Stimulated activated effector memory CD8-positive, alpha-beta T cell treated with anti-CD3 and anti-CD28 coated beads, Interleukin-12 subunit alpha, Interleukin-12 subunit beta, amount 100 ng/mL, for 72 hours (primary cell): ENCODE data around the gene KAT6B.

Experiments used
- ATAC-seq: fragments of 150-1000 bp; cut with Tn5 transposase; 2 replicates; pipeline ENCODE4 v1.10.0; 2021
- DNase-seq, 2 donors: peaks; one replicate each; pipeline ENCODE4 v3.0.0; 2021 to 2022; ENCODE audit warnings: low spot score in 2 of 2
- H3K27ac Mint-ChIP-seq: one replicate; pipeline ENCODE4 v1.8.0; 2022; ENCODE audit warnings: mild to moderate bottlenecking, mixed read lengths
- H3K36me3 Mint-ChIP-seq: one replicate; pipeline ENCODE4 v1.8.0; 2022; ENCODE audit warnings: mild to moderate bottlenecking, mixed read lengths
- H3K4me1 Mint-ChIP-seq: one replicate; pipeline ENCODE4 v1.8.0; 2022; ENCODE audit warnings: mixed read lengths
- H3K4me3 Mint-ChIP-seq: one replicate; pipeline ENCODE4 v1.8.0; 2022; ENCODE audit warnings: mild to moderate bottlenecking, mixed read lengths
- H3K9me3 Mint-ChIP-seq: one replicate; pipeline ENCODE4 v1.8.0; 2022; ENCODE audit warnings: mixed read lengths

The KAT6B gene

DNA sequence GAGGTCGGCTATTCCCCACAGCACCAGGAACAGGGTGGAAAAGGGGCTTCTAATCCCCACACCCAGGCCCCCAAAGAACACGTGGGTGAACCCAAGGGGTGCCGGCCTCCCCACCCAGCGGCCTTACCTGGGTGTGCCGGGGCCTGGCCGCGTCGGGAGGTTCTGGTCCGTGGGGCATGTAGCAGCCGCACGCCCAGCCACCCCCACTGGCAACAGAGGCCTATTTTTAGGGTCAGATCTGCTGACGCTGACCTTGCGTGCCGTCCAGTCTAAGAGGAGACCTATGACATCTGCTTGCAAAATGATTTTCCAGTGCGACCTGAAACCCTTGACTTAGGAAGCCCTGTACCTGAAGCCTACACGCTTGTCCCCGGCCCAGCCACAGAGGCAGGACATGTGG lies 247.0 kb downstream of the KAT6B start:
- no peak for DNase-seq
- ATAC-seq, result no peak
- Mint-ChIP-seq H3K36me3 (no peaks in the 10 kb centered on the region), H3K9me3 (no peaks in the 10 kb centered on the region), H3K4me1 (peaks cover 22% of the 10 kb centered on the region), H3K4me3 (no peak overlapping the region), H3K27ac (no peak overlapping the region)

DNA sequence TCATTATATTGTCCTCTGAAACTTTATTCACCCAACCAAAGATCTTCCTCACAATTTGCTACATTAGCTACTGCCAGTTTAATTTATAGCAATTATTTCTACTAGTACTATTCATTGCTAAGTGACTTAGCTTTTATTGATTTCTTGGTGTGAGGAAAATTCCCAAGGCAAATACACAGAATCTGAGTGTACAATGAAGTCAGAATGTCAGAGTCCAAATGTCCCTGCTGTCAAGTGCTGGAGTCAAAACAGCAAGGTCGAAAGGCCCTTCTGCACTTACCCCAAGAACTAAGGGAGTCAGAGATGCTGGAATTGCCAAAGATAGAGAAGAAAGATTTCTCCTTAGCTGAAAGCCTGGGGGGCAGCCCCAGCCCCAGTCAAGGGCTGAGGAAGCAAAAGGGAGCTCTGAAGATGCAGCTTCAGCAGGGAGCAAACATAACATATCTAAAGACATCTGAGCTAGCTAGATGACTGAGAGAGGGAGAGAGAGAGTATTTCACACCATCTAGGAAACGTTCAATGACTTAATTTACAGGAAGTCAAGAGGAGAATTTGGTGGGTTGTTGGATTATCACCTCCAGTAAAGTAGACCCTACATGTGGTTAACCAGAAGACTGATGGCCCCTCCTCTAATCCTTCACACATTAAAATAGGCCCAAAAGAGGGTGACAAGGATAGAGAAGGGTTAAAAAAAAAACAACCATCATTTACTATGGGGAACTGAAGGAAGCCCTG lies 248.5 kb downstream of the KAT6B start:
- H3K27ac Mint-ChIP-seq, result no peak overlapping the region
- DNase-seq (no peak), ATAC-seq (no peak)
- no peaks in the 10 kb centered on the region for H3K9me3 Mint-ChIP-seq
- H3K4me1 Mint-ChIP-seq, result peaks cover 18% of the 10 kb centered on the region
- H3K36me3 Mint-ChIP-seq, result no peaks in the 10 kb centered on the region
- no peak overlapping the region for H3K4me3 Mint-ChIP-seq

DNA sequence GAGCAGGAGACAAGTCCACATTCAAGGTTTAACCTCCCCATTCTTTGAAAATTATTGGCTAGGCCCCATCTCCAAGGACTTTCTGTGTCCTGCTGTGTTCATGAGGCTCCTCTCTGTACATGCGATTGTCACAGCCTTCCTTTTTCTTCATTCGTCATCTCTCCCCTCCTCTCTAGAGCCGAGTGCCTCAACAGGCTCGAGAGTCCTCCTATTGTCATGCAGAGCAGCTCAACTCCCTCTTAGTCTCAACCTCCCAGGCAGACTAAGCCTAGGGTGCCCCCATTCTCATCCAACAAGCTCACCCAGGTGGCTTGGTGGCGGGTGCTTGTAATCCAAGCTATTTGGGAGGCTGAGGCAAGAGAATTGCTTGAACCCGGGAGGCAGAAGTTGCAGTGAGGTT lies 249.9 kb downstream of the KAT6B start:
- no peak overlapping the region for H3K27ac Mint-ChIP-seq
- peaks cover 3% of the 10 kb centered on the region for H3K9me3 Mint-ChIP-seq
- no peak overlapping the region for H3K4me3 Mint-ChIP-seq
- H3K36me3 Mint-ChIP-seq, result no peaks in the 10 kb centered on the region
- peaks cover 10% of the 10 kb centered on the region for H3K4me1 Mint-ChIP-seq
- DNase-seq (no peak), ATAC-seq (no peak)

DNA sequence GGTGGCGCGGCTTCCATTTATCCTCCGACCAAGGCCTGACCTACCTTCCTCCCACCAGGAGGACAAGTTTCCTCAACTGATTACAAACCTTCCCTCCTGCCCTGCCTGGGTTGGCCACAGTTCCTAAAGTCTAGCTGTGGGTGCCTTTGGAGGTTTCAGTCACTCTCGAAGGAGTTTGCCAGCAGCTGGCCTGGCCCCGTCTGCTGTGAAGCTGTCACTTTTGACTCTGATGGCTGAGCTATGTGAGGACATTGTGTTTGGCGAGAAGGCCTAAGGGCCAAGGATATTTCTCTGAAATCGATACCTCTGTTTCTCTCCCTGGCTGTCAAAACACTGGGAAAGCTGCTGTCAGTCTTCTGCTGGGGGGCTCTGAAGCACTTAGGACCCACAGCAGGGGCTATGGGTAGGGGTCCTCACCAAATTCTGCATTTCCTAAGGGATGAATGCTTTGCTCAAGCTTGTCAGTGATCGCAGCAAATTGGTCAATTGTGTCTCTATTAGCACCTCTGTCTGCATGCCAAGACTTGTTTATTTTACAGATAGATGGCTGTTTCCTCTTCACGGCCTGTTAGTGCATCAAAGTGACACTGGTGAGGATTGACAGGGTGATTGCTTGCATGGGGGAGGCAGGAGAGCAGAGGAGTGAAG lies 253.2 kb downstream of the KAT6B start:
- no peak for ATAC-seq
- DNase-seq, result no peak
- Mint-ChIP-seq H3K4me3 (no peak overlapping the region), H3K4me1 (peaks cover 6% of the 10 kb centered on the region), H3K36me3 (no peaks in the 10 kb centered on the region), H3K9me3 (peaks cover 3% of the 10 kb centered on the region), H3K27ac (no peak overlapping the region)

DNA sequence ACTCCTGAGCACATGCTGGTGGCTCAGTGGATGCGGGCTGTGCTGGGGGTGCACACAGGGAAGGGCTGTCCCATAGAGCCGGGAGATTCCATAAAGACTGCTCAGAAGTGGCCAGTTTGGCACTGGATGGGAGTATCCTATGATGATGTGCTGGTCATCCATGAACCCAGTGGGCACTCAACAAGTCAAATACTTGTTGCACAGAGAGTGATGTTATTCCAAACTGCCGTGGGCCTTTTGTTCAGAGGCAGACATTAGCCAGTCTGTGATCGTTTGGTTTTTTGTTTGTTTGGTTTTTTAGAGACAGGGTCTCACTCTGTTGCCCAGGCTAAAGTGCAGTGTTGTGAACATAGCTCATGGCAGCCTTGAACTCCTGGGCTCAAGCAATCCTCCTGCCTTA lies 254.2 kb downstream of the KAT6B start:
- no peak overlapping the region for H3K27ac Mint-ChIP-seq
- DNase-seq, result no peak
- H3K36me3 Mint-ChIP-seq, result no peaks in the 10 kb centered on the region
- peaks cover 3% of the 10 kb centered on the region for H3K9me3 Mint-ChIP-seq
- no peaks in the 10 kb centered on the region for H3K4me1 Mint-ChIP-seq
- no peak for ATAC-seq
- no peak overlapping the region for H3K4me3 Mint-ChIP-seq

DNA sequence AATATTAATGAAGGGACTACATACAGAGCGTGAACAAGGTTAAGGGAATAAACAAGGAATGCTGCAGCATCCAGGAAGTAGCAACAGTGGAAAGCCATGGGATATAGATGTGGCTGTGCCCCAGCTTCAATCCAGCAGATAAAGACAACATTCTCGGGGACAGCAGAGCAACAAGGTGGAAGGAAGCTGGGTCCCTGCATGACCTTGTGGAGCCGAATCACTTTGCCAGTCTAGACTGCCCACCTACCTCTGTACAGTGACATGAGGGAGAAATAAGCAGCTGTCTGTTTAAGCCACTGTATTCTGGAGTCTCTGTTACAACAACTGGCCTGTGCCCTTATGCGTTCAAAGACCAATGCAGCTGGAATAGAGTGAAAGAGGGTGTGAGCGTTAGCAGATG lies 255.0 kb downstream of the KAT6B start:
- Mint-ChIP-seq H3K4me3 (no peak overlapping the region), H3K9me3 (peaks cover 3% of the 10 kb centered on the region), H3K4me1 (no peaks in the 10 kb centered on the region), H3K36me3 (no peaks in the 10 kb centered on the region), H3K27ac (no peak overlapping the region)
- DNase-seq (no peak), ATAC-seq (no peak)
